GM12801 (cell line): ENCODE data around the gene PEX7.

Source experiments
- CTCF ChIP-seq: IDR thresholded peaks from one replicate; pipeline ENCODE4 v1.5.1; 2011; ENCODE audit warnings: control low read depth; ENCODE audit not compliant: insufficient read length; ENCODE audit errors: extremely low read depth

PEX7 gene

GRCh38 chr6:136945072-136945471, 122.7 kb downstream of the PEX7 start:
- no peak for TF ChIP-seq CTCF

- TF ChIP-seq CTCF: no peak
Measured at GRCh38 chr6:136945711-136946121, 123.3 kb downstream of the PEX7 start.

GRCh38 chr6:136947037-136947436, 124.6 kb downstream of the PEX7 start:
- TF ChIP-seq CTCF: no peak

- no peak for TF ChIP-seq CTCF
Measured at GRCh38 chr6:136950436-136951126, 128.2 kb downstream of the PEX7 start.

- no peak for TF ChIP-seq CTCF
Measured at GRCh38 chr6:136952714-136953260, 130.4 kb downstream of the PEX7 start.

- no peak for TF ChIP-seq CTCF
Measured at GRCh38 chr6:136955123-136955522, 132.7 kb downstream of the PEX7 start.

- no peak for TF ChIP-seq CTCF
Measured at GRCh38 chr6:136956590-136957544, 134.5 kb downstream of the PEX7 start.
